OCI-LY1 (cell line): ENCODE measurements around the gene MRPL3.

ENCODE experiments used
- EZH2 ChIP-seq: fragments of 200-600 bp; sonication (generic), shearing (Covaris generic); IDR thresholded peaks from 2 replicates; pipeline ENCODE4 v1.8.0; 2017; ENCODE audit warnings: borderline replicate concordance, mixed run types, mild to moderate bottlenecking, antibody characterized with exemption, low read length, moderate library complexity, mixed read lengths
- TF ChIP-seq, protein P1 (sequence below): fragments of 200-600 bp; sonication (generic), shearing (Covaris generic); IDR thresholded peaks from 2 replicates; pipeline ENCODE4 v1.5.1; 2017; ENCODE audit warnings: mild to moderate bottlenecking, antibody characterized with exemption, low read length, moderate library complexity, mixed read lengths

DNA sequence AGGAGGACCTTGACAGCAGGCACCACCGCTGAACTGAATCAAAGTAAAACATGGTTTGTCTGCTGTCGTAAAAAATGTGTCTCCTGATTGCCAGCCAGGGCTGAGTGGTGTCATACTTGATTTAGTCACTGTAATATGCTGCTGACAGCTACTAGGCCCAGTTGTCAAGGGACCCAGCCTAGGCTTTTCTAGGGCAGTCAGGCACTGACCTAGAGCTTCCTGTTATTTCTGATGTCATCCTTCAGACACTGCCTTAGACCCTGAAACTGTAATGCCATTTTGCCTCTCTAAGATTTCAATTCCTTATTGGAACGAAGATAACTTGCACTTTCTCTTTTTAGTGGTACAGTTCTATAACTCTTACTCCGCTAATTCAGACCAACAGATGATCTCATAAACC is 2.6 kb upstream of the MRPL3 start:
- TF ChIP-seq EZH2, result no peak
- TF ChIP-seq, protein P1, sequence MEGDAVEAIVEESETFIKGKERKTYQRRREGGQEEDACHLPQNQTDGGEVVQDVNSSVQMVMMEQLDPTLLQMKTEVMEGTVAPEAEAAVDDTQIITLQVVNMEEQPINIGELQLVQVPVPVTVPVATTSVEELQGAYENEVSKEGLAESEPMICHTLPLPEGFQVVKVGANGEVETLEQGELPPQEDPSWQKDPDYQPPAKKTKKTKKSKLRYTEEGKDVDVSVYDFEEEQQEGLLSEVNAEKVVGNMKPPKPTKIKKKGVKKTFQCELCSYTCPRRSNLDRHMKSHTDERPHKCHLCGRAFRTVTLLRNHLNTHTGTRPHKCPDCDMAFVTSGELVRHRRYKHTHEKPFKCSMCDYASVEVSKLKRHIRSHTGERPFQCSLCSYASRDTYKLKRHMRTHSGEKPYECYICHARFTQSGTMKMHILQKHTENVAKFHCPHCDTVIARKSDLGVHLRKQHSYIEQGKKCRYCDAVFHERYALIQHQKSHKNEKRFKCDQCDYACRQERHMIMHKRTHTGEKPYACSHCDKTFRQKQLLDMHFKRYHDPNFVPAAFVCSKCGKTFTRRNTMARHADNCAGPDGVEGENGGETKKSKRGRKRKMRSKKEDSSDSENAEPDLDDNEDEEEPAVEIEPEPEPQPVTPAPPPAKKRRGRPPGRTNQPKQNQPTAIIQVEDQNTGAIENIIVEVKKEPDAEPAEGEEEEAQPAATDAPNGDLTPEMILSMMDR, result no peak
